ENCODE data around the gene CIB4.

GRCh38 chr2:26571316-26571715, 69.8 kb downstream of the CIB4 start:
- TF ChIP-seq CTCF (IDR thresholded peaks at IDR 0.05) (no peak), EP300 (IDR thresholded peaks at IDR 0.05) (no peak)

All from ovary (tissue), 3 donors.